ENCODE measurements around the gene SLBP.

The SLBP gene

GRCh38 chr4:1748465-1748995, 36.4 kb upstream of the SLBP start:
- TF ChIP-seq CTCF (IDR thresholded peaks at IDR 0.05; ENCODE audit: low read depth, low read length) (peak; percentile 83), EZH2phosphoT487 (IDR thresholded peaks at IDR 0.05; ENCODE audit: low read depth) (no peak)
- H4K20me1 ChIP-seq (ENCODE audit: insufficient read depth, low read length): no peaks in the 10 kb centered on the region

GRCh38 chr4:1747603-1747967, 35.5 kb upstream of the SLBP start:
- Histone ChIP-seq H3K9me3 (ENCODE audit: insufficient read depth, low read length) (no peaks in the 10 kb centered on the region), H3K4me3 (ENCODE audit: low read length) (no peak overlapping the region), H3K4me2 (ENCODE audit: low read length) (no peak overlapping the region), H2AFZ (ENCODE audit: low read depth, low read length) (no peak overlapping the region), H3K36me3 (replicated peaks; ENCODE audit: low read depth, low read length) (peaks cover 9% of the 10 kb centered on the region), H3K79me2 (ENCODE audit: low read length) (no peaks in the 10 kb centered on the region), H4K20me1 (ENCODE audit: insufficient read depth, low read length) (no peaks in the 10 kb centered on the region), H3K4me1 (ENCODE audit: low read length) (peaks cover 10% of the 10 kb centered on the region), H3K9ac (ENCODE audit: low read length) (no peak overlapping the region), H3K27me3 (ENCODE audit: low read depth, low read length) (no peaks in the 10 kb centered on the region), H3K27ac (ENCODE audit: low read length) (no peak overlapping the region)
- no peak for TF ChIP-seq CTCF (IDR thresholded peaks at IDR 0.05; ENCODE audit: low read depth, low read length)
- TF ChIP-seq EZH2phosphoT487 (IDR thresholded peaks at IDR 0.05; ENCODE audit: low read depth): no peak

More at GRCh38 chr4:1748465-1748995, 36.4 kb upstream of the SLBP start:
- Histone ChIP-seq H3K4me2 (ENCODE audit: low read length) (peak overlapping the region; percentile 98), H3K79me2 (ENCODE audit: low read length) (no peaks in the 10 kb centered on the region), H3K9me3 (ENCODE audit: insufficient read depth, low read length) (no peaks in the 10 kb centered on the region), H2AFZ (ENCODE audit: low read depth, low read length) (peak overlapping the region; percentile 89), H3K4me1 (ENCODE audit: low read length) (peaks cover 18% of the 10 kb centered on the region), H3K9ac (ENCODE audit: low read length) (peak overlapping the region; percentile 43; the same call in 1 of the 2 replicates), H3K36me3 (replicated peaks; ENCODE audit: low read depth, low read length) (peaks cover 9% of the 10 kb centered on the region), H3K4me3 (ENCODE audit: low read length) (peak overlapping the region; percentile 77), H3K27ac (ENCODE audit: low read length) (no peak overlapping the region), H3K27me3 (ENCODE audit: low read depth, low read length) (no peaks in the 10 kb centered on the region)

- Histone ChIP-seq H3K4me2 (ENCODE audit: low read length) (no peak overlapping the region), H4K20me1 (ENCODE audit: insufficient read depth, low read length) (no peaks in the 10 kb centered on the region), H3K9ac (ENCODE audit: low read length) (no peak overlapping the region), H3K4me3 (ENCODE audit: low read length) (no peak overlapping the region), H3K79me2 (ENCODE audit: low read length) (no peaks in the 10 kb centered on the region), H3K36me3 (replicated peaks; ENCODE audit: low read depth, low read length) (peaks cover 11% of the 10 kb centered on the region), H3K9me3 (ENCODE audit: insufficient read depth, low read length) (no peaks in the 10 kb centered on the region), H2AFZ (ENCODE audit: low read depth, low read length) (no peak overlapping the region), H3K27ac (ENCODE audit: low read length) (no peak overlapping the region), H3K4me1 (ENCODE audit: low read length) (peaks cover 5% of the 10 kb centered on the region), H3K27me3 (ENCODE audit: low read depth, low read length) (no peaks in the 10 kb centered on the region)
- TF ChIP-seq EZH2phosphoT487 (IDR thresholded peaks at IDR 0.05; ENCODE audit: low read depth) (no peak), CTCF (IDR thresholded peaks at IDR 0.05; ENCODE audit: low read depth, low read length) (no peak)
These were observed 34.9 kb upstream of the SLBP start for GRCh38 chr4:1746919-1747602.

- Histone ChIP-seq H4K20me1 (ENCODE audit: insufficient read depth, low read length) (no peaks in the 10 kb centered on the region), H3K9ac (ENCODE audit: low read length) (no peak overlapping the region), H3K4me1 (ENCODE audit: low read length) (peaks cover 4% of the 10 kb centered on the region)
These were observed 34.2 kb upstream of the SLBP start for GRCh38 chr4:1746265-1746691.

More at GRCh38 chr4:1746265-1746691, 34.2 kb upstream of the SLBP start:
- Histone ChIP-seq H3K79me2 (ENCODE audit: low read length) (no peaks in the 10 kb centered on the region), H3K27me3 (ENCODE audit: low read depth, low read length) (no peaks in the 10 kb centered on the region), H3K4me2 (ENCODE audit: low read length) (no peak overlapping the region), H2AFZ (ENCODE audit: low read depth, low read length) (no peak overlapping the region), H3K36me3 (replicated peaks; ENCODE audit: low read depth, low read length) (peaks cover 16% of the 10 kb centered on the region), H3K4me3 (ENCODE audit: low read length) (no peak overlapping the region), H3K9me3 (ENCODE audit: insufficient read depth, low read length) (no peaks in the 10 kb centered on the region), H3K27ac (ENCODE audit: low read length) (no peak overlapping the region)
- TF ChIP-seq CTCF (IDR thresholded peaks at IDR 0.05; ENCODE audit: low read depth, low read length): peak; percentile 78
- no peak for TF ChIP-seq EZH2phosphoT487 (IDR thresholded peaks at IDR 0.05; ENCODE audit: low read depth)

All from OCI-LY3 (cell line).